GM19043 (cell line): ENCODE results near the gene UNC119.

Experiments used
- ATAC-seq: cut with Tn5 transposase; IDR thresholded peaks from one replicate; pipeline ENCODE4 v1.9.1; 2021; ENCODE audit warnings: low read depth; ENCODE audit not compliant: unreplicated experiment

UNC119 gene

DNA sequence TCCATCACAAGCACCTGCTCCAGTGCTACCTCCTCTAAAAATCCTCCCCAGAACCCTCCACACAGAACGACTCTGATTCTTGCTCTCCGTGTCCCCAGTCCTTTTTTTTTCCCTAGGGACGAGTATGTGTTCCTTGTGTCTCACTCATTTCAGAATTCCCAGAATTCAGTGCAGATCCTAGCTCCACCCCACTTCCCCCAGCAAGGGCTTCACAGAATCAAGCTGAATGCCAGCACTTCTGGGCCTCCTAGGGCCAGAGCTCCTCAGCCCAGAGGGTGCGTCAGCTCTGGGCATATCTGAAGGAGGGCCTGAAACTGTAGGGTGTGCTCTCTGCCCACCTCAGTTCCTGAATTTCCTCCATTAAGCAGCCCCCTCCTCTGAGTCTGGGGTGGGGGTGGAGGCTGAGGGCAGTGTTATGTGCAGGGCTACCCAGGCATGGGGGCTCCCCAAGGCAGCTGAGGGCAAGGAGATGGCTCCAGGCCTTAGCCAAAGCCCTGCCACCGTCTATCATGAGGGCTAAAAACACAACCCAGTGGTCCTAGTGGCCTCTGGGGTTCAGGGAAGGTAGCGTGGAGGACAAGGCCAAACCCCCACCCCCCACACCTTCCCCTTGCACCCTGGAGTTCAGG is 6.5 kb downstream of the UNC119 start:
- no peak for ATAC-seq

DNA sequence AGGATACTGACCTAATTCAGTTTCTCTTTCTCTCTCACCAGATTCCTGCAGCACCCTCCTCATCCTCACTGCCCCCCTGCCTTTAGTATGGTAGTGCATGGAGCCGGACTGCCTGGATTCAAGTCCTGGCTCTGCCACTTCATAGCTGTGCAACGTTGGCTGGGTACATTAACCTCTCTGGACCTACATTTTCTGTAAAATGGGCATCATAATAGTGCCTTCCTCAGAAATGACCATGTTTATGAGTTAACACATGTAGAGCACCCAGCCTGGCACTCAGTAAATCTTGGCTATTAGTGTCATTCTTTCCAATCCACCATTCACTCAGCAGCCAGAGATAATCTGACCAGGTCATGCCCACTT is 7.3 kb downstream of the UNC119 start:
- ATAC-seq = no peak

DNA sequence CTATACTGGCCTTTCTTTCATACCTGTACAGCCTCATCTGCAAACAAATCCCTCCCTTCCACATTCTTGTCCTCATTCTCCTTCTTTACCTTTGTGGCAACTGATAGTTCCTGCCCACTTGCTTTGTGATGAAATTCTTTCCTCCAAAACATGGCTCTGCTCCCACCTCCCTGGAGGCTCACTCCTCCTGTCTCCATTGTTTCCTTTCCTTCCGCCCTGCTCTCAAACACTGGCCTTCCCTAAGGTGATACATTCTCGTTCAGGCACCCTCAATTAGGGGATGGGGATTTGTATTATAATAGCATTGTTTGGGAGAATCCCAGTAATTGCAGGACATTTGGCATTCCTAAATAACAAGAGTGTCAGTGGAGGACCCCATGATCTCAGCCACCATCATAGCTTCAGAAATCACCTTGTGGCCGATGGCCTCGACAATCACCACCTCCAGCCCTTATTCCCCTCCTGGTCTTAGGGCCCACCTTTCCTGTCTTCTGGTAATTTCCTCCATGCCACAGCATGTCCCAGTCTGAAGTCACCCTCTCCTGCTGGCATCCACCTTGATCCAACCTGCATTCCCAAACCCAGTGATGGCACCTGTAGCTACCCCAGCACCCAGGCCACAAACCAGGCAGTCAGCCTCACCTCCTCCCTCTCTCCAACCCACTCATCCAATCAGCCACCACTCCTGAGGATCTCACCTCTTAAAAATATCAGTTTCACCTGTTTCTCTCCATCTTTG is 7.9 kb downstream of the UNC119 start:
- ATAC-seq = no peak

DNA sequence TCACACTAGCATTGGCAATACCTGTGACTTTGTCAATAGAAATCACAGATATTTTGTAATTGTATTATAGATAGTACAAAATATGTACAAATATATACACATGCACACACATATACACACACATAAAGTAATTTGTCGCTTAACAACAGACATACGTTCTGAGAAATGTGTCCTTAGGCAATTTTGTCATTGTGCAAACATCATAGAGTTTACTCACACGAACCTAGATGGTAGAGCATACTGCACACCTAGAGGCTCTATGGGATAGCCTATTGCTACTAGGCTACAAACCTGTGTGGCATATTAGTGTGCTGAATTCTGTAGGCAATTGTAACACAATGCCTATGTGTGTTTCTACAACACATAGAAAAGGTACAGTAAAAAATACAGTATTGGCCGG is 11.0 kb downstream of the UNC119 start:
- ATAC-seq = no peak

DNA sequence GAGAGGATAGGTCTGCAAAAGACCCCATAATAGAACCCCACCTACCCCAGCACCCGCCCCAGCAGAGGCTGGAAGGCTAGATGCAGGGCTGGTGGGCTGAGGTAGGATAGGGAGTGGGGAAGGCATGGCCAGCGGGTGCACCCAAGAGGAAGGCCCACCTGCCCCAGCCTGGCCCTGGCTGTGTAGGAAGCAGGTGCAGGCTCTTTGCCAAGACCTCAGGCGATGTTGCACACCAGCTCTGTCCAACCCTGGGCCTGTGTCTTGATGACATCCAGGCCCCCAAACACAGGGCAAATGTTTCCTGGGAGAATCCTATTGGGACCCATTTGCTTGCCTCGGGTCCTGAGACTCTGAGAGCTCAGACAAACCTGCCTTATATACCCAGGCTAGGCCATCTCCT is 12.2 kb downstream of the UNC119 start:
- ATAC-seq = no peak

DNA sequence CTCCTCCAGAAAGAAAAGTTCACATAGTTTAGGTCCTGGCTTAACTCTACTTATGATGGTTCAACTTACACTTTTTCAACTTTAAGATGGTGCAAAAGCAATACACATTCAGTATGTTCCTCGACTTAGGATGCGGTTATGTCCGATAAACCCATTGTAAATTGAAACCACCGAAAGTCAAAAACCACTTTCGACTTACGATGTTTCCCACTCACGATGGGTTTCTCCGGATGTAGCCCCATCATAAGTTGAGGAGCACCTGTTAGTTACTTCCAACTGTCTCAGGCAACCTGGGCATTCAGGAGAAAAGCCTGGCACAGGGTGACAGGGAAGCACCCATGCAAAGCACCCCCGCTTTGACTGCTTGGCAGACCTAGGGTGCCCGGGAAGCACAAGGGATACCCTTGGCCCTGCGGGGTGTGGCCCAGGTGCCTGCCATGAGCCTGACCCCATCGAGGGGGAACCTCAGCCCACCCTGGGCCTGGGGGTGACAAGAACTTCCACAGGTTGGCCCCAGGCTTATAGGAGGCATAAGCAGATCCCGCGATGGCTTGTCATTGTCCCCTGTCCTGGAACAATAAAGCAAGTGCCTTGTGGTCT is 14.0 kb downstream of the UNC119 start:
- ATAC-seq = no peak

DNA sequence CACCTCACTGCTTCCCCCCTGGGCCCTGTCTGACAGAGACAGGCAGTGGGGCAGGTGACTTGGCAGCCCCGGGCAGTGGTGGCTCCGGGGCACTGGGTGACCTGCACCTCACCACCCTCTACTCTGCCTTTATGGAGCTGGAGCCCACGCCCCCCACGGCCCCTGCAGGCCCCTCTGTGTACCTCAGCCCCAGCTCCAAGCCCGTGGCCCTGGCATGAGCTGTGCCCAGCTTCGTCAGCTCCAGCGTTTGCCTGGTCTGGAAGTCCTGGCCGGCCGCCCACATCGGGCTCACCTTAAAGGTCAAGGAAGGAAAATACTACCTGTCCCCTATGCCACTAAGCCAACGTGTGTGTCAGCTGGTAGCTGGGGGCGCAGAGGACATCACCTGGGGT is 15.2 kb downstream of the UNC119 start:
- no peak for ATAC-seq

DNA sequence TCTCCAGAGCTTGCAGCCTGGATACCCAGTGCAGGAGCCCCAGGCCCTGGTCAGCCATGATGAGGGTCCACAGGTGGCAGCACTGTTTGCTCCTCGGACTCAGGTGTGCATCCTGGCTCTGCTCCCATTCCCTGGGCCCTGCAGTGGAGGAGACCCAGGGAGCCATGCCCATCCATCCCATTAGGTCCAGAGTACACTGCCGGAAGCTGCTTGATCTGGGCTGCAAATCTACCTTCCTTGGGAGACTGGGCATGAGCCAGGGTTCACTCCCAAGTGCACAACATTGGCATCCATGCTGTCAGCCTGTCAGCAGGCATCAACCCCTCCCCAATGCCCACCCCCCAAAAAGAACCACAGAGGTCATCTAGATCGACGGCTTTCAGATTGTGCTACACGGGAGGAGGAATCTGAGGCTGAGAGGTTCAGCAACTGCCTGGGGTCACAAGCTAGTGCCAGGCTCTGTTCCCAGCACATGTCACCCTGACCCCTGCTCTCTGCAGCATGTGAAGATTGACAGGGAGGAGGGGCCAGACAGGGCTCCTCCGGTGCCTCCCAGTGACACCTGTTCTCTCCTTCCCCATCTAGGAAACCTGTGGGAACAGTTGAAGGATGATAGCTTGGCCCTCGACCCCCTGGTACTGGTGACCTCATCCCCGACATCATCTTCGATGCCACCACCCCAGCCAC is 15.7 kb downstream of the UNC119 start:
- ATAC-seq = no peak

DNA sequence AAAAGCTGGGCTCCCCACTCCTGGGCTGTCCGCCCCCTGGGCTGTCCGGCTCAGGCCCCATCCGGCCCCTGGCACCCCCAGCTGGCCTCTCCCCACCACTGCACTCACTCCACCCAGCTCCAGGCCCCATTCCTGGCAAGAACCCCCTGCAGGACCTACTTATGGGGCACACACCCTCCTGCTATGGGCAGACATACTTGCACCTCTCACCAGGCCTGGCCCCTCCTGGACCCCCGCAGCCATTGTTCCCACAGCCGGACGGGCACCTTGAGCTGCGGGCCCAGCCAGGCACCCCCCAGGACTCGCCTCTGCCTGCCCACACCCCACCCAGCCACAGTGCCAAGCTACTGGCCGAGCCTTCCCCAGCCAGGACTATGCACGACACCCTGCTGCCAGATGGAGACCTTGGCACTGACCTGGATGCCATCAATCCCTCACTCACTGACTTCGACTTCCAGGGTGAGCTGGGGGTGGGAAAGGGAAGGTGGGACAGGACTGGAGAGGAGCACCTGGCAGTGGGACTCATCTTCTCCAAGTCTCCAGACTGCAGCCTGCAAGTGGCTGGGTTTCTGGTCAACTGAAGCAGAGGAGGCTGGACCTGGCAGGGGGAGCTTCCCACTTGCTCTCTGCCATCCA is 17.6 kb downstream of the UNC119 start:
- ATAC-seq = no peak

DNA sequence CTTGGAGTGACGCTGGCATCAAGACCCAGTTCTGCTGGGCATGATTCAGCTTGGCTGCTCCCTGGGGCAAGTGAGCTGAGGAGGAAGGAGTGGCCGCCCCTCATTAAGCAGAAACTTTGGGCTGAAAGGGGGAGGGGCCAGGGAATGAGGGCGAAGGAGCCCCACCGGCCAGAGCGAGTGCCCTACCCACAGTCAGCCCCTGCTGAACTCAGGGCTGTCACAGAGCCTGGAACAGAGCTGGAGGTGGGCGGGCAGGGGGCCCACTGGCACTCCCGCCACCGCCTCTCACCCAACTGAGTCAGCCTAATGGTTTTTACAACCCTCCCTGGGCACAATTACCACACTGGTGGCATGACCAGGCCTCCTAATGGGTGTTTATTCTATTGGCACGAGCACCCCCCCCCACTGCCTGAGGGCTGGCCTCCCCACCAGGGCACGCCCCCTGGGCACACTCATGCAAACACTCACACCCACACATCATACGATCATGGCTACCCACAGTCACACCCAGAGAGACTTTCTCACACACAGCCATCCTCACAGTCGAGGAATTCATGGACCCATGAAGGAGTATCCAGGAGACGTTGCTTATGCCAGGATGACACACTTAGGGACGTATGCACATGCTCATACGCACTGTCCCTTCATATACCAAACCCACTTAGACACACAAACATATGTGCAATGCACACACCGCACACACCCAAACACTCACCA is 19.2 kb downstream of the UNC119 start:
- no peak for ATAC-seq

DNA sequence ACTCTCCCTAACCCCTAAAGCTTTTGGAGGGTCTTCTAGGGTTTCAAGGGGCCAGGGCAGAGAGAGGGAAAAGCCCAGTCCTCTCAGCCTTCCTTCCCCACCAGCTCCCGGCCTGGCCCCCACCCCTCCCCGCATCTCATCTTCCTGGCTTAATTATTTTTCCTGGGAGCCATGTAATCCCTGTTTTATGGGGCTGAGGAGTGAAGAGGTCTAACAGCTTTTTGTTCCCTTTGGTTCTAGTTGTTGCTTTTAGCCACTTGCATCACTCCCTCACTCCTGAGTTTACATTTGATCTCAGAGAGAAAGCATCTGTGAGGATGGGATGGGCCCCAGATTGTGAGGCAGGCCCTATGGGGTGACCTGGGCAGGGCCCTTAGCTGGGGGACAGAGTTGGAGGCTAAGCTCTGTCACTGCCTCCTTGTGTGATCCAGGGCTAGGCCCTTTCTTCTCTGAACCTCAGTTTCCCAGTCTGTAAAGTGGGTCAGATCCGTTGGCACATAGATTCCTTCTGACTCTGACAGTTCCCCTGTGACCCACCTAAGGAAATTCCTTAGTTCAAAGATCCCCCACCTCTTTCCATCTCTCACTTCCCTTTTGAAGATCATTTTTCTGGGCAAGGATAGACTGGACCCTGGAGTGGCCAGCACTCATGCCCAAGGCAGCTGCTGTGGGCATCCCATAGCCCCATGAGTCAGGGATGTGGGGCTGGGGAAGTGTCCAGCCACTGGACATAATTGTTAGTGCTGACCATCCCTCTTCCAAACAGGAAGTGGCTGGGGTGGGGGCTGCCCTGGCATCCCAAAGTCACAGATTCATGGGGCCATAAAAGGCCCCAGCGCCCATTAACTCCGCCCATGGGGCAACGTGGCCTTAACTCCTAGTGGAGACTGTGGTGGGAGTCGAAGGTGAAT is 20.1 kb downstream of the UNC119 start:
- no peak for ATAC-seq

DNA sequence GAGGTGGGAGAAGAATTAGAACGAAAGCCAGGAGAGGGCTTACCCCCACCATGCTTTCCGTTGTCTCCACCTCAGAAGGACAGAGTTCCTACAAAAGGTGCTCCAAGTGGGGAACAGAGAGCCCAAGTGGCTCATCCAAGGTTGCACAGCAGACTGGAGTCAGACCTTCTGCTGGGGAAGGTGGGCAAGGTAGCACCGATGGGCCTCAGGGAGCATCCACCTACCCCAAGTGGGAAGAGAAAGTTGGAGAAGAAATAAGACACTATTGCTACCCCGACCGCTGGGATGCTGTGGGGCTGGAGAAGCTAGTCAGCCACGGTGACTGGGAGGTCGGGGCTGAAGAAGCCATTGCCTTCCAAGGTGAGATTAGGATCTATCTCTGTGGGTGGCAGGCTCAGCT is 21.5 kb downstream of the UNC119 start:
- ATAC-seq = no peak

DNA sequence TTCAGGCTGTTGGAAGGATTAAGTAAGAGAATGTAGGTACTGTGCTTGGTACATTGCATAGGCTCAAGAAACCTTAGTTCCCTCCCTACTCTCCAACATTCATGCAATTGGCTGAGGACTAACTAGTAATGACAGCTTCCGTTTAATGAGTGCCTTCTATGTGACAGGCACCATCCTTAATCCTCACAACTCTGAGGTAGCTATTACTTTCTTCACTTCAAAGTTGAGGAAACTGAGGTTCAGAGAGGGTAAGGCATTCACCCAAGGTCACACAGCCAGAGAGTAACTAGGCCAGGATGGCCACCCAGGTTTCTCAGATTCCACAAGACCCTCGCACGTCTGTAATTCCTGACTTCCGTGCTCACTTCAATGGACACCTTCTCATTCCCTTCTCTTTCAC is 22.2 kb downstream of the UNC119 start:
- no peak for ATAC-seq

DNA sequence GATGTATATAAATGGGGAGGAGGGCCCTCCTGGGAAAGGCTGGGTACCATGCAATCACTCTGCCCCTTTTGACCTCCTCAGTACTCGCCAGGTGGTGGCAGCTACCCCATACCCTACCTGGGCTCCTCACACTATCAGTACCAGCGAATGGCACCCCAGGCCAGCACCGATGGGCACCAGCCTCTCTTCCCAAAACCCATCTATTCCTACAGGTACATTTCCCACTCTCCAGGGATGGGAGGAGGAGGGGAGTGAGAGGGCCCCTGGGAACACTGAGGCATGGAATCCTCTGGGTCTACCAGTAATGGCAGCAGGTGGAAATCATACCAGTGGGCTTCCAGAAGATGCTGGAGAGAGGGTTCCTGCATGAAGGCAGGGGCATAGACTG is 23.4 kb downstream of the UNC119 start:
- ATAC-seq = no peak

DNA sequence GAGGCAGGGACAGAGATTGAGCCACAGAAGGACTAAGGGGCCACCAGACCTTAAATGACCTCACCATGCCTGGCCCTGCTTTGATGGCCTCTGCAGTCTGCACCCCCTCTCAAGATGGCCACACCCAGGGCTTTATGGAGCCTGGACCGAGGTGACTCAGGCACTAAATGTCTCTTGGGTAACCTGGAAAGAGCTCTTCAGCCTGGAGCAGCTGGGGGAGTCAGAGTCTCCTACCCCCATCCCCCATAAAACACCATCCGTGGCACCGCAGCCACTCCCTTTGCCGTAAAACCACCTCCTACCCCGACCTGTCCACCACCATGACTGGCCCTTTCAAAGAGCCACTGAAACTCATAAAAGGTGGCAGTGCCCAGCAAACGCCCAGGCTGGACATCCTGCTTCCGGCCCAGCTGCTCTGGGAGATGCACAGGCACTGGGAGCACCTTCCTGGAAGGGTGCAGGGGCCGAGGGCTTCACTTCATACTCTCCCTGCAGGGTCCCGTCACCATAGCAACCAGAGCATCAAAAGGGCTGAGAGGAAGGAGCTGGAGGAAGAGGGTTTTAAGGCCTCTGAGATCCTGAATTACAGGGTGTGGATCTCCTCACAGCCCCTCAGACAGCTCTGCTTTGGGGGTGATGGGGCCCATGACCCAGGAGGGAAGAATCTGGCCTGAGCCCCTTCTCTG is 24.0 kb downstream of the UNC119 start:
- no peak for ATAC-seq

DNA sequence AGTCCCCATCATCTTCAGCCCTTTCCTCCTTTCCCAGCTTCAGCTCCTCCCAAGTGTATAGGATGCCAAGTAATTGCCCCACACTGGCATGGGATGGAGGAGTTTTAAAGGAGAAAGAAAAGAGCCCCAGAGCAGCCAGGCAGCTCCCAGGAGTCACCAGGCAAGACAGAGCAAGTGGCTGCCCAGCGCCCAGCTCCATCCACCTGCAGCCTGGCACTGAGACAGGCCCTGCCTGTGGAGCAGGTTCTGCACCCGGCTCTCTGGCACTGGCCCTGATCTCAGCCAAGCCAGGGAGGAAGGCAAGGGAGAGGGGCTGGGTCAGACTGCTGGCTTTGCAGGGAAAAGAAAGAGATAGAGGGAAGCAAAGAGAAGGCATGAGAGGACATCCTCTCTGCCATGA is 24.6 kb downstream of the UNC119 start:
- ATAC-seq = no peak

DNA sequence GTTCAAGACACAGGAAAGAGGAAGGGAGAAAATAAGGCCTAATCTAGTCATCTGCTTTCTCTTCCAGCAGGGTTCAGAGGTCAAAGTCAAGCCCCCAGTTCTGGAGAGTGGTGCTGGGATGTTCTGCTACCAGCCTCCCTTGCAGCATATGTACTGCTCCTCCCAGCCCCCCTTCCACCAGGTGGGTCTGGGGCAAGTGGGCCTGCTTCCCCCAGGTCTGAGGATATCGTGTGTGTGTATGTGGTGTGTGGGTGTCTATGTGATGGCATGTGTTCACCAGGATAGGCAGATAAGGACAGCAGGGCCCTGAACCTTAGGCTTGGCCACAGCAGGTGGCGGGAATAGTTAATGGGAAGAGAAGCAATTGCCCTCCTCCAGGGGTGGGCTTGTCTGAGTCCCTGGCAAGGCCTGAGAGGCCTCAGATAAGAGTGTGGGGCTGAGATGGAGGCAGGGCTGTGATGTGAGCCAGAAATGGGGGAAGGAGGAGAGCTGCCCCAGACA is 25.2 kb downstream of the UNC119 start:
- no peak for ATAC-seq

DNA sequence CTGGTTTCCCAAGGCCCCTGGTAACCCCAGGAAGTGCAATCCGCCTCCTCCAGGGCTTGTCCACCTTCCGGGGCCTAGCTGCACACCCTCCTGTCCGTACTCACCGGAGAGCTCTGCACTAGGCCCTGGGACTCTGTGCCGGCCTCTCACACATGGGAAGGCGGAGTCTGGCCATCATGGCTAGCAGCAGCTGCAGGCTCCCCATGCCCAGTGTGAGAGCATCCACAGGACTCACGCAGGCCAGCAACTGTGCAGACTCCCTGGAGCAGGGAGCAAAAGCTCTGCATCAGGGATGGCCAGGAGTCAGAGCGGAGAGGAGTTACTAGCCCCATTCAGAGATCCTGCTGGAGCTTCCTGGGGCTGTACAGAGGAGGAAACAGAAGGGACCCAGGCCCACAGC is 26.0 kb downstream of the UNC119 start:
- ATAC-seq = no peak
